Memory B cell (primary cell): ENCODE measurements around the gene SUMF2.
A peak's percentile ranks its signal among the peaks of the same experiment; 100 is the strongest.
"Not testable (repeated sequence)": the region's sequence is repeated elsewhere in the genome, so short reads cannot be mapped to it uniquely, and the experiment has no call there.

Experiments used
- ATAC-seq: fragments of 150-1000 bp; cut with Tn5 transposase; 2 replicates; pipeline ENCODE4 v1.10.0; 2021; ENCODE audit warnings: low read depth, mild to moderate bottlenecking, moderate library complexity
- DNase-seq, 2 donors: peaks; one replicate each; pipeline ENCODE4 v3.0.0; 2022; ENCODE audit warnings: low spot score in 2 of 2
- H3K27ac Mint-ChIP-seq: one replicate; pipeline ENCODE4 v1.8.0; 2022; ENCODE audit warnings: mild to moderate bottlenecking, moderate library complexity, mixed read lengths
- H3K27me3 Mint-ChIP-seq: one replicate; pipeline ENCODE4 v1.8.0; 2022; ENCODE audit warnings: mixed read lengths
- H3K36me3 Mint-ChIP-seq: one replicate; pipeline ENCODE4 v1.8.0; 2022; ENCODE audit warnings: mild to moderate bottlenecking, mixed read lengths
- H3K4me1 Mint-ChIP-seq: one replicate; pipeline ENCODE4 v1.8.0; 2022; ENCODE audit warnings: mixed read lengths
- H3K4me3 Mint-ChIP-seq: one replicate; pipeline ENCODE4 v1.8.0; 2022; ENCODE audit warnings: mild to moderate bottlenecking, moderate library complexity, mixed read lengths
- H3K9me3 Mint-ChIP-seq: one replicate; pipeline ENCODE4 v1.8.0; 2022; ENCODE audit warnings: mixed read lengths

SUMF2 gene

GRCh38 chr7:56047446-56048116 lies 16.5 kb upstream of the SUMF2 start:
- not testable (repeated sequence) for H3K9me3 Mint-ChIP-seq, H3K27ac Mint-ChIP-seq, DNase-seq, H3K4me3 Mint-ChIP-seq, ATAC-seq, H3K36me3 Mint-ChIP-seq, H3K27me3 Mint-ChIP-seq
- H3K4me1 Mint-ChIP-seq = peaks cover 12% of the 10 kb centered on the region

- DNase-seq (no peak), ATAC-seq (no peak)
- Mint-ChIP-seq H3K4me3 (no peak overlapping the region), H3K27ac (no peak overlapping the region), H3K4me1 (peaks cover 12% of the 10 kb centered on the region), H3K9me3 (no peaks in the 10 kb centered on the region), H3K36me3 (no peaks in the 10 kb centered on the region), H3K27me3 (no peaks in the 10 kb centered on the region)
Observed at GRCh38 chr7:56048245-56048644, 15.8 kb upstream of the SUMF2 start.

- H3K27ac Mint-ChIP-seq, H3K4me3 Mint-ChIP-seq, H3K9me3 Mint-ChIP-seq, H3K36me3 Mint-ChIP-seq, DNase-seq, H3K27me3 Mint-ChIP-seq, ATAC-seq: not testable (repeated sequence)
- H3K4me1 Mint-ChIP-seq = peaks cover 12% of the 10 kb centered on the region
Observed at GRCh38 chr7:56048763-56049162, 15.3 kb upstream of the SUMF2 start.

- peaks cover 14% of the 10 kb centered on the region for H3K4me1 Mint-ChIP-seq
- no peak for ATAC-seq
Observed at GRCh38 chr7:56051053-56051338, 13.1 kb upstream of the SUMF2 start.

GRCh38 chr7:56051339-56052191 lies 12.5 kb upstream of the SUMF2 start, which contains the start of the genes CCT6A and PSPH:
CCT6A (plus strand) TSS chr7:56051765; CDS start chr7:56051849, 84 bp downstream.
PSPH (minus strand) TSS chr7:56051444; CDS start chr7:56021212, 30,232 bp downstream.
- Mint-ChIP-seq H3K9me3 (no peaks in the 10 kb centered on the region), H3K4me3 (peak within 1 kb of the TSS; percentile 95), H3K4me1 (peaks cover 14% of the 10 kb centered on the region), H3K27me3 (no peaks in the 10 kb centered on the region), H3K36me3 (peaks cover 5% of the 10 kb centered on the region), H3K27ac (peak within 1 kb of the TSS; percentile 94)
- peak; percentile 60 to 82 for DNase-seq
- ATAC-seq = peak; percentile 86

More at GRCh38 chr7:56051053-56051338, 13.1 kb upstream of the SUMF2 start:
- no peak for DNase-seq
- H3K4me3 Mint-ChIP-seq = peak overlapping the region; percentile 95
- peak overlapping the region; percentile 94 for H3K27ac Mint-ChIP-seq
- peaks cover 3% of the 10 kb centered on the region for H3K36me3 Mint-ChIP-seq
- no peaks in the 10 kb centered on the region for H3K9me3 Mint-ChIP-seq
- no peaks in the 10 kb centered on the region for H3K27me3 Mint-ChIP-seq

GRCh38 chr7:56053379-56053778 lies 10.7 kb upstream of the SUMF2 start:
- Mint-ChIP-seq H3K4me1 (peaks cover 14% of the 10 kb centered on the region), H3K36me3 (peaks cover 8% of the 10 kb centered on the region), H3K27ac (peak overlapping the region; percentile 94), H3K9me3 (no peaks in the 10 kb centered on the region), H3K27me3 (no peaks in the 10 kb centered on the region), H3K4me3 (no peak overlapping the region)
- no peak for ATAC-seq
- DNase-seq = no peak

GRCh38 chr7:56053993-56054392 lies 10.1 kb upstream of the SUMF2 start:
- no peak for DNase-seq
- Mint-ChIP-seq H3K4me1 (peaks cover 14% of the 10 kb centered on the region), H3K27ac (peak overlapping the region; percentile 24), H3K36me3 (peaks cover 8% of the 10 kb centered on the region), H3K27me3 (no peaks in the 10 kb centered on the region), H3K9me3 (no peaks in the 10 kb centered on the region), H3K4me3 (no peak overlapping the region)
- ATAC-seq = no peak

- Mint-ChIP-seq H3K27me3 (no peaks in the 10 kb centered on the region), H3K9me3 (no peaks in the 10 kb centered on the region), H3K27ac (peak overlapping the region; percentile 56), H3K4me3 (peak overlapping the region; percentile 15), H3K36me3 (peaks cover 18% of the 10 kb centered on the region), H3K4me1 (peaks cover 21% of the 10 kb centered on the region)
- DNase-seq (no peak), ATAC-seq (no peak)
Observed at GRCh38 chr7:56062382-56062781, 1.7 kb upstream of the SUMF2 start.

- DNase-seq (no peak), ATAC-seq (no peak)
- Mint-ChIP-seq H3K4me1 (peaks cover 21% of the 10 kb centered on the region), H3K36me3 (peaks cover 19% of the 10 kb centered on the region), H3K27me3 (no peaks in the 10 kb centered on the region), H3K9me3 (no peaks in the 10 kb centered on the region), H3K27ac (peak overlapping the region; percentile 84), H3K4me3 (peak overlapping the region; percentile 91)
Observed at GRCh38 chr7:56063500-56063881, 595 bp upstream of the SUMF2 start.

- not testable (repeated sequence) for H3K9me3 Mint-ChIP-seq, DNase-seq, ATAC-seq, H3K27ac Mint-ChIP-seq, H3K4me3 Mint-ChIP-seq, H3K27me3 Mint-ChIP-seq
- peaks cover 29% of the 10 kb centered on the region for H3K36me3 Mint-ChIP-seq
- H3K4me1 Mint-ChIP-seq = peaks cover 21% of the 10 kb centered on the region
Observed at GRCh38 chr7:56066376-56066775, 2.3 kb downstream of the SUMF2 start.

- H3K27me3 Mint-ChIP-seq = no peaks in the 10 kb centered on the region
- no peak overlapping the region for H3K27ac Mint-ChIP-seq
- no peaks in the 10 kb centered on the region for H3K9me3 Mint-ChIP-seq
- DNase-seq (peak; percentile 75), ATAC-seq (peak; percentile 91)
- peaks cover 18% of the 10 kb centered on the region for H3K36me3 Mint-ChIP-seq
- no peak overlapping the region for H3K4me3 Mint-ChIP-seq
- peaks cover 4% of the 10 kb centered on the region for H3K4me1 Mint-ChIP-seq
Observed at GRCh38 chr7:56074371-56074791, 10.3 kb downstream of the SUMF2 start.

GRCh38 chr7:56077681-56078080 lies 13.6 kb downstream of the SUMF2 start:
- H3K27ac Mint-ChIP-seq = no peak overlapping the region
- H3K27me3 Mint-ChIP-seq = no peaks in the 10 kb centered on the region
- H3K4me3 Mint-ChIP-seq = no peak overlapping the region
- H3K9me3 Mint-ChIP-seq = no peaks in the 10 kb centered on the region
- peaks cover 4% of the 10 kb centered on the region for H3K4me1 Mint-ChIP-seq
- peaks cover 17% of the 10 kb centered on the region for H3K36me3 Mint-ChIP-seq
- DNase-seq = no peak
- ATAC-seq = no peak

GRCh38 chr7:56078196-56078595 lies 14.1 kb downstream of the SUMF2 start:
- no peak overlapping the region for H3K4me3 Mint-ChIP-seq
- H3K4me1 Mint-ChIP-seq = peaks cover 4% of the 10 kb centered on the region
- DNase-seq = no peak
- no peaks in the 10 kb centered on the region for H3K27me3 Mint-ChIP-seq
- H3K36me3 Mint-ChIP-seq = peaks cover 15% of the 10 kb centered on the region
- ATAC-seq = no peak
- H3K27ac Mint-ChIP-seq = peak overlapping the region; percentile 55
- H3K9me3 Mint-ChIP-seq = no peaks in the 10 kb centered on the region

GRCh38 chr7:56079450-56080185 lies 15.5 kb downstream of the SUMF2 start:
- no peaks in the 10 kb centered on the region for H3K9me3 Mint-ChIP-seq
- H3K36me3 Mint-ChIP-seq = peaks cover 12% of the 10 kb centered on the region
- H3K27me3 Mint-ChIP-seq = no peaks in the 10 kb centered on the region
- no peak overlapping the region for H3K27ac Mint-ChIP-seq
- ATAC-seq (no peak), DNase-seq (no peak)
- no peaks in the 10 kb centered on the region for H3K4me1 Mint-ChIP-seq
- no peak overlapping the region for H3K4me3 Mint-ChIP-seq
